HG02852 (cell line): ENCODE results near the gene PHF19.

Experiments
- ATAC-seq: cut with Tn5 transposase; IDR thresholded peaks from one replicate; pipeline ENCODE4 v1.9.1; 2021; ENCODE audit warnings: mild to moderate bottlenecking, moderate library complexity; ENCODE audit not compliant: unreplicated experiment

PHF19 gene

DNA sequence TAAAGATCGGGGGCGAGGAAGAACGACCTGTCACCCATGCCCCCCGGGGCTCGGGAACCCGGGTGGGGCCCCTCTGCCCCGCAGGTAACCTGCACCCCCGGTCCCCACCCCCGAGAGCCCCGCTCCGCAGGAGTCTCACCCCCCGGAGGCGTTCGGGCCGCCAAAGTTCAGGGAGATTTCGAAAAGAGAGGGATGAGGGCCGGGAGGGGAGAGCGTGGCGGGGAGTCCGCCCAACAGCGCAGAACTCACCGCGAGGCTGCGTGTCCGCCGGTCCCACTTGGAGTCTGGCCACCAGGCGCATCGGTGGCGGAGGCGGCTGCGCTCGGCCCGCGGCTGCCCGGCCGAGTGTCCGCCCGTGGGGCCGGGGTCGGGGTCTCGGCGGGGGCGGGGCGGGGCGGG lies at the start of gene PHF19:
Gene PHF19 (minus strand): TSS at position 347 of the 399 bp plus-strand sequence. CDS start 2,447 bp downstream, outside the sequence.
- peak; percentile 10 for ATAC-seq

DNA sequence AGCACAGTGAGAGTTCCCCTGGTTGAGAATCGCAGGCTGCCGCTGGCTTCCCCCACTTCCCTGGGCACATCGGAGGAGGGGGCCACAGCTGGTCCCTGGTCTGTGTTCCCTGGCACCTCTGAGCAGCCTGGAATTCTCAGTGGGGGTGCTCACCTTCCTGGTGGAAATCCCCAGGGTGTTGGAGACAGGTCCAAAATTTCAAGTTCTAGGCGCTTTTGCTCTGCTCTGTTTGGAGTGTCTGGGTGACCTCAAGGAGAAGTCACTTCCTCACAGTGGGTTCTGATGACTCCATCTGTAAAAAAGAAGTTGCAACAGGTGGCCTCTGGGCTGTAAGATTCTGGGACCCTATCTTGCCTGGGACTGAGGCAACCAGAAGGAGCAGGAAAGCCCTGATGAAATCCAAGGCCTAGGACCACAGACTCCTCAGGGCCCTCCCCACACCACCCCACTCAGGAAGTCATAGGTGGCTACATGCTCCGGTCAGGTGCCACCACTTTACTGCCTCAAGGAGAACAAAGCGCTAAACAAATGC lies 49.5 kb upstream of the PHF19 start, which contains the start of gene TRAF1:
Gene TRAF1 (minus strand): TSS at position 400 of the 532 bp plus-strand sequence. CDS start 721 bp downstream, outside the sequence.
- peak; percentile 19 for ATAC-seq

DNA sequence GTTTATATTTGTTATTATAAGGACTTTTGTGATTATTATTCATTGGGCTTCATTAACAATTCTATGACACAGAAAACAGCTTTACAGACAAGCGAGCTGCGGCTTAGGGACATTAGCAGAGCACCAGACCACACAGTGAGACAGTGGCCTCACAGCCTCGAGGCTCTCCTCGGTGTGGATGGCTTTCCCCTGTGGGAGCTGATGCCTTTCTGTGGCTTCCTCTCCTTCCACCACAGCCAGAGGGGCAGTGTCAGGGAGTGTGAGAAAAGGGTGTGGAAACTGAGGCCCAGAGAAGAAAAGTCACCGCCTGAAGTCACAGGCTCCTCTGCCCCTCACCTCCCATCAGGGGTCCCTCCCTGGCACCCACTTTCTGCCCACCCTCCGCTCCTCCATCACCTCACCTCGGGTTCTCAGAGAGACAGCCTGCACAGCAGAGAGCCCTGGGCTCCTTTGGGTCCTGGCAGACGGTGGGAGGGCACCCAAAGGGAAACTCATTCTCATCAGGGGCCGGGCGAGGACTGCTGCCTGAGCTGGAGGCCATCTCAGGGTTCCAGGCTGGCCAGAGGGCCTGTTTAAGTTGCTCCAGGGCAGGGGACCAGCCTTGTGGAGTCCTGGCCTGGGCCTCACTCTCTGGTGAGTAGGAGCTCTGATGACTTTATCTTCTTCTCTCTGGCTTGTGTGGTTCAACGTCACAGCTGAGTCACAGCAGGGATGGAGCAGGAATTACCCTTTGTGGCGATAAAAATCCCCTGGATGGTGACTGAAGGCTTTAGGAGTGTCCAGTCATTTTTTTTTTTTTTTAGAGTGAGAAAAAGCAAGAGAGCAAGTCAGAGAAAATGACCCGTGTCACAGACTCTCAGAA lies 48.8 kb upstream of the PHF19 start:
- ATAC-seq, result peak; percentile 48

DNA sequence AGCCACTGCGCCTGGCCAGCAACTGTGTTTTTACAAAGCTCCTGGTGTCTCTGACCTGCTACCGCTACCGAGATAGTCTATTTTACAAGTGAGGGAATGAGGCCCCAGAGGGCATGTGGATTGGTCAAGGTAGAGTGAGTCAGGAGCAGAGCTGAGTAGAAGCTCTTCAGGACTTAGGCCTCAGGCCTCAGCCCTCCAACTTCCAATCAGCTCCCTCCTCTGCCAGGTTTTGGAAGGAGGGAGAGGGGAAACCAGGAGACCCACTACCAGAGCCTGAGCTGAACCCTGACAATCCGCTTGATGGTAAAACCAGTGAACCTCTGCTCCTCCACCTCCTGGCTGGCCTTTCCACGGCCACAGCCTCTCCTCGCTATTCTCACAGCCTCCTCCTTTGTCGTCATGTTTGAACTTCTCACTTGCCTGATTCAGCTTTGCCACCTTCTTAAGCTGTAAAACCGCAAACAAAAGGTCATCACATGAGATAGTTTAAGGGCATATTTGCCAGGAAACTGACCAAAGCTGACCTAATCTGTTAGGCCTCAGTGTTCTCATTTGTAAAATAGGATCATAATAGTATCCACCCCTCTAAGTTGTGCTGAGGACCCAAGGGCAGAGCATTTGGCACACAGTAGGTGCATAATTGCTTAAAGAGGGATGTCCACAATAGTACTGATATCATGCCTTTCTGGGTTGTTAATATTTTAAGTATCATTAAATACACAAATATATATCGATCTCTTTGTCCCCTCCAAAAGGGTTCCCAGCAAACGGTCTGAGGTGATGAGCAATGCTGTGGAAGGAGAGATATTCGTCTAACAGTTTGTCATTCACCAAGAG lies 47.9 kb upstream of the PHF19 start:
- ATAC-seq, result no peak

DNA sequence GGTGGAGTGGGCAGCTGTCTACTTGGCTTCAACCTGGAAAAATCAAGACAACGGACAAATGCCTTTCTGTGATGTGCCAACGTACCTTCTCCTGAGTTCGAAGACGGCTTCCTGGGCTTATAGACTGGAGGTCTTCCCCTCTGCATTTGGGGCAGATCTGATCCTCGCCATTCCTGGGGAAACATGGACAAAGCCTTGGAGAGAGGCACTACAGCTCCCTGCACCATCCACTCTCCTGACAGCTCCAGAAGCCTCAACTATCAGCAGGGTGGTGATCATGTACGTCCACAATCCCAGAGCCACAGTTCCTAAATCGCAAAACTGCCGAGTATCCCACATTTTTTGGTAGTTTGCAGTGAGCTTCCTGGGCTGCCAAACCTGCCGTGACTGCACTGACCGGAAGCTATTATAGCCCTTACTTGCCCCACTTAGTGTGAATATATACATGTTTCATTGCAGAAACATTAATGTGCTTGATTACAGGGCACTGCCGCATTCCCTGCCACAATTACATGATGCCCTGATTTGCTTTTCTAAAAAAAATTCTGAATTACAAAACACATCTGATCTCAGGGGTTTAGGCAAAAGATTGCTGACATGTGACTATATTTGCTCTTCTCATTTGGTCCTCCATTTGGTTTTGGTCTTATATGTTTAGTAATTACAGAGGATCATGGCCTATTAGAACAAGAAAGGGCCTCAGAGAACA lies 46.8 kb upstream of the PHF19 start:
- no peak for ATAC-seq

DNA sequence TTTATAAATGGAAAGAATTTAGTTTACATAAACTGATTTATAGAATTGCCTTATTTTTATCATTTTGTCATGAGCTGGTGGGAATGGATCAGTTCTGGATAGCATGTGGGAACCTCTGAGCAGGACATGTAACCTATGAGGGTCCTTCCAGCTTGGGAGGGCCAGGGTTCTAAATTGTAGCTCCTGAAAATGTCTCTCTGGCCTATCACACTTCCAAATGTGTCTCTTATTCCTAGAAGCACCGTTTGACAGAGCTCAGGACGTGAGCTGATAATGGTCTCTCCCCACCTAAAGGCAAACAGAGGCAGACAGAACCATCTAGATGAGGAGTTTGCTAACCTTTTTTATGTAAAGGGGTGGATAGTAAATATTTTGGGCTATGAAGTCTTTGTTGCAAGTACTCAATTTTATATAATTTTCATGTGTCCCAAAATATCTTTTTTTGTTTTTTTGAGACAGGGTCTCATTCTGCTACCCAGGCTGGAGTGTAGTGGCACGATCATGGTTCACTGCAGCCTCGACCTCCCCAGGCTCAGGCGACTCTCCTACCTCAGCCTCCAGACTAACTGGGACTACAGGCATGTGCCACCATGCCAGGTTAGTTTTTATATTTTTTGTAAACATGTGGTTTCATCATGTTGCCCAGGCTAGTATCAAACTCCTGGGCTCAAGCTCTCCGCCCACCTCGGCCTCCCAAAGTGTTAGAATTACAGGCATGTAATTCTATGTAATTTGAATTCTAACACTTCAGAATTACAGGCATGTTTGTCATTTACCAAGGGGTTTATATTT lies 45.6 kb upstream of the PHF19 start:
- no peak for ATAC-seq

DNA sequence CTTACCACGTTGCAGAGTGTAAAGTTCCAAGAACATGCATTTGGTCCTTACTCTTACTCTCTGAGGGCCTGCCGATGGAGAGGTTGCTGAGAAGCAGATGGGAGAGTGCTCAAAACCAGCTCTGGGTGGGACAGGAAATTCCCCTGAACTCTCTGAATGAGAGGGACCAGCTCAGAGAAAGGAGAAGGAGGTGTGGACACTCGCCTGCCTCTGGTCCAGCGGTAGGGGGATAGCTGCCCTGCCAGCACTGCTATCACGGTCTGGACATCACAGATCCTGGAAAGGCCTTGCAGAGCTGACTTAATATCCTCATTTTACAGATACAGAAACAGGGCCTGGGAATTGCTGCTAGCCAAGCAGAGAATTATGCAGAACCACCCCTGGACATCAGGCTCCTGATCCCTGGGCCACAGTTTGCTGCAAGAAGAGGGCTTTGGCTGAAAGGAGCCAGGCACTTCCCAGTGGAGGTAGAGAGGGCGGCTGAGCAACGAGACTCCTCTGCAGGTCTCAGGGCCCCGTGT lies 44.7 kb upstream of the PHF19 start:
- ATAC-seq, result no peak

DNA sequence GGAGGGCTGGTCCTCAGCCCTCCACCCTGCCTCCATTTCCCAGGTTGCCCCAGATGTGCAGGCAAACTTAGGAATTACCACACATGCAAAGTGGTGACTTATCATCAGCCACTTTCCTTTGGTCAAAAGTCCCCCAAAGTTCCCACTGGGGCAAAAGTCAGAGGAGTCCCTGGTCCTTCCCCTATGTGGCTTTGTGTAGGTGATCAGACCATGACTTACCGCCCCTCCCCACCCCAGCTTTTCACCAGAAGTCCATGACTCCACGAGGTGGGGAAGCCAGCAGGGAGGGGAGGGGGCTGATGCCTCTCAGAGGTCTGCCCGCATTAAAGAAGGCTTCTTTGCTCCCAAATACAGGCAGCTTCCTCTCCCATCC lies 43.8 kb upstream of the PHF19 start:
- peak; percentile 30 for ATAC-seq

DNA sequence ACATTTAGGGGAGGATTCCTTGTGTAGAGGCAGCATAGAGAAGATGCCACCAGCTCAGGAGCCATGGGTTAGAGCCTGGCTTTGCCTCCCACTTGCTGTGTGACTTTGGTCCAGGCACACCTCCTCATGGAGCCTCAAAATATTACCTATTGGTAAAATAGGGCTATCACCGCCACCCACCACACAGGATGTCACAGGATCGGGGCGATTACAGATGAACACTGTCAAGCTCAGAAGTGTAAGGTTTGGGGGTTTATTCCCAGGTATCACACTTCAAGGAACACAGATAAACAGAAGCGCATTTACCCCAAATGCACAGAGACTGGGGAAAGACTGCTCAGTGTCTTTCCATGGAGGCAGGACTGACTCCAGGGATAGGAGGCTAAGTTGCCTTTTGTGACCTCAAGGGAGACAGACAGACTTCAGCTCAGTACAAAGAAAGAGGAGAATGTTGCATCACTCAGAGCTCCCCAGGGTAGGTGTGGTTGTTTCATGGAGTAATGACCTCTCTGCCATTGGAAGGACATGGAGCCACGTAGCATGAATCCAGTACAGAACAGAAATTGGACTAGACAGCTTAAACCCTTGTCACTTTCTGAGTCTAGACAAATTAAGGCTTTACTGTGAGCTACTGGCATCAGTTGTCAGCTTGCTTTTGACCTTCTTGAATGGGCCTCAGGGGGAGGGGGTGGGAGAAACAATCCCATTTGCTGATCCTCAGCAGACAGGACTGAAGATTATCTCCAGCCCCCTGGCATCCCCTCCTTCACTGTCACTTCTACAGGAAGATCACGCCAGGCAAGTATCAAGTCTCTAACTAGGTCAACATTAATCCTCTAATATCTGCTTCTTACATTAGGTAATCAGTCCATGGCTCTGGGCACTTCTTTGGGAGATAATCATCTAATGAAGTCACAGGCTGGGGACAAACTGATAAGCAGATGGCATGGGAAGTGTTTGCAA lies 43.1 kb upstream of the PHF19 start:
- no peak for ATAC-seq

DNA sequence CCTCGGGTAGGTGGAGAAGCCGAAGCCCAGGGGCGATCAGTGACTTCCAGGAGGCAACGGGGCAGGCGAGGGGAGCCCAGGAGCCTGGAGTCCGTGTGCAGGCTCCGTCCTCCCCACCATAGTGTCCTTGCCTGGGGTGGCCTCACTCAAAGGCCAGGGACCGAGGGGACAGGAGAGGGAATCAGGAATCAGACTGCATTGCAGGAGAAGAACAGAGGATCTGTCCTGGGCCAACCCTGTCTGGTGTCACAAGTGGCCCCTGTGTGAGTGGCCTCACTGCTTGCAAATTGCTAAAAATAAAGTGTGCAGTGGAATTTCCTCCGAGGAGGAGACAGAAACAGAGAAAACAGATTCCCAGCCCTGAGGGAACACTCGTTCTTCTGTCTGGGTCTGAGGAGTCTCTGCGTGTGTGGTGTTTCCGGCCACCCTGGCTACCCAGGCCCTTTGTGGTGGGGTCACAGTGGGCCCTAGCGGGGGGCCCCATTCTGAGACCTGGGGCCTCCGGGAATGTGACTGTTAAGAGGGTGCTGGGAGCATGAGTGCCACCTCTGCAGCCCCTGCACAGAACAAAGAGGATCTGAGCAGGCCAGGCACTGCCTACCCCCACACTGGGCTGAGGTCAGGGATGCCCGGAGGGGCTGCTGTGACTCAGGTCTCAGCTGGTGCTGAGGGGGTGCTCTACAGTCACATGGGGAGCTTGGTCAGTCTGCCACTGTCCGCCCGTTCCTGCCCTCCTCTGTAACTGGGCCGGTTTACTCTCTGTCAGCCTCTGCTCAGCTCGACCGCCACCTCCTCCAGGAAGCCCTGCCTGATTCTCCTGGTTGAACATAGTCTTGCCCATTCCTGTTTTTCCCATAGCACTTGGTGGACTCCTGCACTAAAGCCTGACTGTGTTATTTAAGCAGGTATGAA lies 42.2 kb upstream of the PHF19 start:
- no peak for ATAC-seq

DNA sequence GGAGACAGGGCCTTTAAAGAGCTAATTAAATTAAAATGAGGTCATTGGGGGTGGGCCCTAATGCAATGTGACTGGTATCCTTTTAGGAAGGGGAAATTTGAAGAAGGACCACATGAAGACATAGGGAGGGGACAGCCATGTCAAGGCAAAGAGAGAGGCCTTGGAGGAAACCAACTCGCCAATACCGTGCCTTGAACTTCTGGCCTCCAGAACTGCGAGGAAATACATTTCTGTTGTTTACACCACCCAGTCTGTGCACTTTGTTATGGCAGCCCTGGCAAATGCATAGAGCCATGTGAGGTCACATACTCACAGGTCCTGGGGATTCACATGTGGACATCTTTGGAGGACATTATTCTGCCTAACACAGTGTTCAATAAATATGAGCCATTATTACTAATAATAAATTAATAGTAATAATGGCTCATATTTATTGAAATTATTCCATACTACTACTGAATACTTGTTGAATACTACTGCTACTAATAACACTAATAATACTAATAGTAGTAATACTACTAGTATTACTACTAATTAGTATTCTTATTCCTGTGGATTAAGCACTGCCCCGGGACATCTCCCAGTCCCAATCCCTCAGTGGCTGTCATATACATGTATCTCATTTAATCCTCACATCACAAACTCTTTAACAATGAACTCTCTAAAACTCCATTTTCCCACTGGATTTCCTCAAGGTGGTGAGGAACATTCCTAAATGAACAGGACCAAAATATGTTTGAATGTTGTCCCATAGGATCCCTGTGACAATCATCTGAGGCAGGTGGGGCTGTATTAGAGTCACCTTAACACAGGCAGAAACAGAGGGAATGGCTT lies 41.2 kb upstream of the PHF19 start:
- no peak for ATAC-seq

DNA sequence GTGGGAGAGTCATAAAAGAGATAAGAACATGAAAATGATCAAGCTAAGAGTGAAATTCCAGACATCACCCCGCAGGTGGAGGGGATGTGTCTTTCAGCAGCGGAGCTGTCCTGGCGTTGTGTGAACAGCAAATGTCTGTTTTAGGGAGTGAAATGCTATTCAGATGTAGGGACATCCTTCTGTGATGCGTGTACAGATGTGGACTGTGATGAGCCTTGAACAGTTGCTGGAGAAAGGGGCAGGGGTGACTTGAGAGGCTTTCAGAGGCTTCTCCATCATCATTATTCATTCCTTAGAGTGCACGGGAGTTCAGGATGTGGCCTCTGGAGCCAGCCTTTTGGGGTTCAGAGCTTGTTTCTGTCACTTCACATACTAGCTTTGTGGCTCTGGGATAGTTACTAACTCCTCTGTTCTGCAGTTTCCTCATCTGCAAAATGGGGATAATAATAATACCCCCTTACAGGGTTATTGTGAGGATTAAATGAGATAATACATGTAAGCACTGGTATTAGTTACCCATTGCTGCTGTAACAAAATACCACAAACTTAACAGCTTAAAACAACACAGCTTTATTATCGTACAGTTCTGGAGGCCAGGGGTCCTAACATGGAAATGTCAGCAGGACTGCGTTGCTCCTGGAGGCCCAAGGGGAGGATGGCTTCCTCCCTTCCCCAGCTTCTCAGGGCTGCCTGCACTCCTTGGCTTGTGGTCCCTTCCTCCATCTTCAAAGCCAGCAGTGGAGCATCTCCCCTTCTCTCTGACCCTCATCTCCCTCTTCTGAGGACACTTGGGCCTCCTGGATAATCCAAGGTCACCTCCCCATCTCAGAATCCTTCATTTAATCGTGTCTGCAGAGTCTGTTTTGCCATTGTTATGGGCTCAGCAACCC lies 40.2 kb upstream of the PHF19 start:
- no peak for ATAC-seq

DNA sequence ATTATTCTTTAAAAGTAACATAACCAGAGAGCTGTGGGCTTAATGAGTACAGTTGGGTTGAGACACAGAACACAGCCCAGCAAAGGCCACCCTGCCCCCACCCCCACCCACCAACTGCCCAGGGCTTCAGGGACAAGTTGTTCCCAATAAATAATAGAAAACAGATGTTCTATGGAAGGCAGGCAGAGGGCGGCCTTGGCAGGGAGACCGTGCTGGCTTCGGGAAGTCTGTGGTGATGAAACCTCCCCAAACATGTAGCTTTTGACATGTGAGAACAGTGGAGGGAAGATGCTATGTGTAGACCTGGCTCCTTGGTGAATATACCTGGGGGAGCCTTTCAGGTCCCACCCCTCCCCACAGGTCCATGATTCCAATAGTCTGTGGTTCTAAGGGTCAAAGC lies 39.6 kb upstream of the PHF19 start:
- no peak for ATAC-seq

DNA sequence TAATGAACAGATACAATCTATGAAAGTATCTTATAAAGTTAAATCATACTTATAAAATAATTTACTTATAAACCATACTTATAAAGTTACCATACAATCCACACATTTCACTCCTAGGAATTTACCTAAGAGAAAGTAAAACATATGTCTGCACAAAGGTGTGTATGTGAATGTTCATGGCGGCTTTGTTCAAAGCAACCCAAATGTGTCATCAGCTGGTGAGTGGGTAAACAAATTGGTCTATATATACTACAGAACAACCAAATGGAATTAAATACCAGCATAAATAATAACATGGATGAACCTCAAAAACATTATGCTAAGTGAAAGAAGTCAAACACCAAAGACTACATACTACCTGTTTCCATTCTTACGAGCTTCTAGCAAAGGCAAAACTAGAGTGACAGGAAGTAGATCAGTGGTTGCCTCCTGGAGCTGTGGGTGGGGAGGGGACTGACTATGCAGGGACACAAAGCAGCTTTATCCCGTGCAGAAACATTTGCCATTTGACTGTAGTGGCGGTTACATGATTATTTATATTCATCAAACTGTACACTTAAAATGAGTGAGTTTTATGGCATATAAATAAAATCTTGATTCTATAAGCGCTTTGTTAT lies 39.0 kb upstream of the PHF19 start:
- peak; percentile 37 for ATAC-seq

DNA sequence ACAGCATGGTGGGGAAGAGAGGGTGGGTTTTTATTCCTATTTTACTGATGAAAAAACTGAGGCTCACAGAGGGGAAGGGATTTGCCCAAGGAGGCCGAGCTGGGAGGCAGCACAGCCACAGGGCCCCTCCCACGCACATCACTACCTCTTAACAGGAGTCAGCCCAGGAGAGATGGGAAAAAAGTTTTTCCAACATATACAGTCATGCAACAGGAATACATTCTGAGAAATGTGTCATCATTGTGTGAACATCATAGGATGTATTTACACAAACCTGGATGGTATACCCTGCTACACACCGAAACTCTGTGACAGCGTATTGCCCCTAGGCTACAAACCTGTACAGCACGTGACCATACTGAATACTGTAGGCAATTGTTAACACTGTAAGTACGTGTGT lies 38.0 kb upstream of the PHF19 start:
- no peak for ATAC-seq
